ENCODE measurements around the gene BPGM.
"Not testable (repeated sequence)": the region's sequence is repeated elsewhere in the genome, so short reads cannot be mapped to it uniquely, and the experiment has no call there.

Gene BPGM

GRCh38 chr7:134662166-134662870 is 15.7 kb downstream of the BPGM start:
- DNase-seq (ENCODE audit: insufficient read length, low spot score) (no peak), FAIRE-seq (no peak)

GRCh38 chr7:134662871-134663205 is 16.2 kb downstream of the BPGM start:
- FAIRE-seq (no peak), DNase-seq (ENCODE audit: insufficient read length, low spot score) (no peak)

GRCh38 chr7:134665045-134665444 is 18.4 kb downstream of the BPGM start:
- FAIRE-seq; DNase-seq (ENCODE audit: insufficient read length, low spot score): not testable (repeated sequence)

GRCh38 chr7:134667899-134668298 is 21.2 kb downstream of the BPGM start:
- DNase-seq (ENCODE audit: insufficient read length, low spot score): no peak
- no peak for FAIRE-seq

- FAIRE-seq: no peak
- DNase-seq (ENCODE audit: insufficient read length, low spot score): no peak
Measured at GRCh38 chr7:134669388-134669787, 22.7 kb downstream of the BPGM start.

- DNase-seq (ENCODE audit: insufficient read length, low spot score) (peak; percentile 58), FAIRE-seq (peak; percentile 20)
Measured at GRCh38 chr7:134669845-134670373, 23.3 kb downstream of the BPGM start.

GRCh38 chr7:134671609-134672008 is 25.0 kb downstream of the BPGM start:
- FAIRE-seq (no peak), DNase-seq (ENCODE audit: insufficient read length, low spot score) (no peak)

GRCh38 chr7:134674424-134674823 is 27.8 kb downstream of the BPGM start:
- FAIRE-seq: no peak
- DNase-seq (ENCODE audit: insufficient read length, low spot score): no peak

GRCh38 chr7:134676743-134677142 is 30.1 kb downstream of the BPGM start:
- FAIRE-seq (no peak), DNase-seq (ENCODE audit: insufficient read length, low spot score) (no peak)

DNA sequence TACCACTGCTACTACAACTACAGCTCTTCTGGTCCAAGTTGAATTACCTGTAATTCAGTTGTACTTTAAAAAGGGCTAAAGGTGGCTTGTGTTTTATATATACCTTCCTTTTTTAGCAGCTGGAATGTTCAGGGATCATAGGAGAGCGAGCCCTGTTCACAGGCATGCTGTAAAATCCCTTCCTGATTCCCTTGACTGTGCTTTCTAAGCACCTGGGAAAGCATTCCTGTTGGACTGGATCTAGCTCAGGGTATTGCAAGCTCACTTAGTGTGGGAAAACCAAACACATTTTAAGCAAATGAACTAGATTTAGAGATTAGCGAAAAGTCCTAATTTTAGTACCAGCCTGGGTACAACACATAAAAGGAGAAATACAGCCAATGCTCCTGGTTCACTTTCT is 31.5 kb downstream of the BPGM start:
- DNase-seq (ENCODE audit: insufficient read length, low spot score) (no peak), FAIRE-seq (no peak)

GRCh38 chr7:134679006-134679405 is 32.4 kb downstream of the BPGM start:
- DNase-seq (ENCODE audit: insufficient read length, low spot score) (no peak), FAIRE-seq (no peak)

- DNase-seq (ENCODE audit: insufficient read length, low spot score): no peak
- no peak for FAIRE-seq
Measured at GRCh38 chr7:134684165-134684564, 37.5 kb downstream of the BPGM start.

DNA sequence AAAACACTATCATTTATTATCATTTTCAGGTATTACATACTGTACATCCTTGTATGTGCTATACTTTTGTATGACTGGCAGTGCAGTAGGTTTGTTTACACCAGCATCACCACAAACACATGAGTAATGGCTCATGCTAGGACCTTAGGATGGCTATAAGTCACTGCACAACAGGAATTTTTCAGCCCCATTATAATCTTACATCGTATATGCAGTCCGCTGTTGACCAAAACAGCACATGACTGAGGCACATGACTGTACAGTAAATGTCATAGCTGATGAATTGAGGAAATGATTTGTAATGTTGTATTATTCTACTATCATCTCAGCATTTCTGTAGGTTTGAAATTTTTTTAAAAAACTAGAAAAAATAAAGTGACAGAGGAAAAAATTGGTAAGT is 38.6 kb downstream of the BPGM start:
- no peak for FAIRE-seq
- no peak for DNase-seq (ENCODE audit: insufficient read length, low spot score)

DNA sequence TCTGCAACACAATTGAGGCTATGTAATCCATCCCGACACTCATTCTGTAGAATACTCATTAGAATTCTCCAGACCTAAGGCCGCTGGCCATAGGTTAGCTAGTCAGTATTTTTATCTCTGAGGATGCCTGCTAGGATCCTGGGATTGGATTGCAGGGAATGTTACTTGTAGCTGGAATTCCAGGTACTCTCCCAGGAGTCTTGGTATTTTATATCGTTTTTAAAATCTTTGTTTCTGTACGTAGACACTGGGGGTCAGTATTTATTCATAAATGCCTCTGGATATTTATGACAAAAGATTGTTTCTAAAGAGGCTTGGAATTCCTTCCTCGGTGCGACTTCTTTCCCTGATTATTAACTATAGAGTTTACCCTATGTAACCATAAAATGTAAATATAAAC is 40.1 kb downstream of the BPGM start:
- FAIRE-seq (no peak), DNase-seq (ENCODE audit: insufficient read length, low spot score) (no peak)

- not testable (repeated sequence) for FAIRE-seq; DNase-seq (ENCODE audit: insufficient read length, low spot score)
Measured at GRCh38 chr7:134689550-134689949, 42.9 kb downstream of the BPGM start.

GRCh38 chr7:134690016-134690415 is 43.4 kb downstream of the BPGM start:
- FAIRE-seq (no peak), DNase-seq (ENCODE audit: insufficient read length, low spot score) (peak; percentile 32)

GRCh38 chr7:134690614-134691504 is 44.2 kb downstream of the BPGM start:
- no peak for DNase-seq (ENCODE audit: insufficient read length, low spot score)

GRCh38 chr7:134691546-134692343 is 45.1 kb downstream of the BPGM start:
- no peak for FAIRE-seq
- peak; percentile 35 for DNase-seq (ENCODE audit: insufficient read length, low spot score)

More at GRCh38 chr7:134690614-134691504, 44.2 kb downstream of the BPGM start:
- no peak for FAIRE-seq

- no peak for DNase-seq (ENCODE audit: insufficient read length, low spot score)
- no peak for FAIRE-seq
Measured at GRCh38 chr7:134692344-134692705, 45.7 kb downstream of the BPGM start.

- DNase-seq (ENCODE audit: insufficient read length, low spot score) (peak; percentile 76), FAIRE-seq (peak; percentile 38)
Measured at GRCh38 chr7:134693256-134693655, 46.6 kb downstream of the BPGM start.

DNA sequence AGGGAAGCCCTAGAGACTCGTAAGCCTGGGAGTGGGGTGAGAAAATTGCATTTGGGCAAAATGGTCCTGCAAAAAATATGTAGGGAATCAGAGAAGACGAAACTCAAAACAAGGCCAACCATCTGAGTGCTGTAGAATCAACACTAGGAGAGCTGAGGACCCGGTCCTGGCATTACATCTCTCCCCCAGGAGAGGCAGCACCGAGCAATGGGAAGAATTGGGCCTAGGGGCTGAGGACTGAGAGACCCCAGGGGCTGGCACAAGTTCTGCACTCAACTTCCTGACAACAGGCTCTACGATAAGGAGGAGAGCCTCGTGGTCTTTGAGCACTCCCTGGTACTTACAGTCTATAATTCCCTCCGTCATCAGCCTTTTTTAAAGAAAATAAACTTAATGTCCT is 47.6 kb downstream of the BPGM start:
- DNase-seq (ENCODE audit: insufficient read length, low spot score): no peak

More for the DNA sequence above, 47.6 kb downstream of the BPGM start:
- no peak for FAIRE-seq
